GM12865 (cell line): ENCODE data around the gene RNF182.
A peak's percentile ranks its signal among the peaks of the same experiment; 100 is the strongest.

ENCODE experiments used
- DNase-seq: peaks from one replicate; pipeline ENCODE4 v3.0.0; 2010; ENCODE audit warnings: low read depth
- H3K4me3 ChIP-seq: 2 replicates; pipeline ENCODE4 v1.5.1; 2011; ENCODE audit warnings: mild to moderate bottlenecking, low read depth, low read length, control low read depth
- TF ChIP-seq, protein P1 (sequence below): IDR thresholded peaks from 2 replicates; pipeline ENCODE4 v1.5.1; 2011; ENCODE audit warnings: low read length, control low read depth, low read depth, inconsistent platforms; ENCODE audit not compliant: insufficient read depth; ENCODE audit errors: missing control alignments

RNF182 gene

GRCh38 chr6:13918686-13919250 is 6.0 kb upstream of the RNF182 start:
- DNase-seq = no peak
- TF ChIP-seq, protein P1, sequence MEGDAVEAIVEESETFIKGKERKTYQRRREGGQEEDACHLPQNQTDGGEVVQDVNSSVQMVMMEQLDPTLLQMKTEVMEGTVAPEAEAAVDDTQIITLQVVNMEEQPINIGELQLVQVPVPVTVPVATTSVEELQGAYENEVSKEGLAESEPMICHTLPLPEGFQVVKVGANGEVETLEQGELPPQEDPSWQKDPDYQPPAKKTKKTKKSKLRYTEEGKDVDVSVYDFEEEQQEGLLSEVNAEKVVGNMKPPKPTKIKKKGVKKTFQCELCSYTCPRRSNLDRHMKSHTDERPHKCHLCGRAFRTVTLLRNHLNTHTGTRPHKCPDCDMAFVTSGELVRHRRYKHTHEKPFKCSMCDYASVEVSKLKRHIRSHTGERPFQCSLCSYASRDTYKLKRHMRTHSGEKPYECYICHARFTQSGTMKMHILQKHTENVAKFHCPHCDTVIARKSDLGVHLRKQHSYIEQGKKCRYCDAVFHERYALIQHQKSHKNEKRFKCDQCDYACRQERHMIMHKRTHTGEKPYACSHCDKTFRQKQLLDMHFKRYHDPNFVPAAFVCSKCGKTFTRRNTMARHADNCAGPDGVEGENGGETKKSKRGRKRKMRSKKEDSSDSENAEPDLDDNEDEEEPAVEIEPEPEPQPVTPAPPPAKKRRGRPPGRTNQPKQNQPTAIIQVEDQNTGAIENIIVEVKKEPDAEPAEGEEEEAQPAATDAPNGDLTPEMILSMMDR = no peak
- H3K4me3 ChIP-seq = no peak overlapping the region

DNA sequence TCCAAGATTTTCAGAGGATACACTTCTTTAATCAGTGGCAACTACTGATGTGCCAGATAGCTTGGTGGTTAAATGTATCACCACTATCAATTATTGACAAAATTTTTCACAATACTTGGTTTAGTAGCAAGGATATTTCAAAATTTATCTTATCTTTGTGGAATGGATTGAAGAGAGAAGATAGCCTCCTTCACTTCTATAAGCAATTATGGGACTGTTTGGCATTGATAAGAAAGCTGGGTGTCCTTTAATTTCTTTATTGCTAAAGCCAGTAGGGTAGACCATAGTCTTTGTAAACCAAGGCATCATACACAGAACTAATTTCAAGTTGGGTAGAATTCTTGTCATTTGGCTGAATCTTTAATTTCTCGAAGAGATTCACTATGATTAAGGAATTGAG is 4.9 kb upstream of the RNF182 start:
- DNase-seq = no peak
- no peak overlapping the region for H3K4me3 ChIP-seq
- TF ChIP-seq, protein P1 = no peak

- no peak for DNase-seq
- H3K4me3 ChIP-seq = no peak overlapping the region
- TF ChIP-seq, protein P1 = no peak
Observed at GRCh38 chr6:13920552-13920951, 4.2 kb upstream of the RNF182 start.

- DNase-seq = no peak
- TF ChIP-seq, protein P1 = no peak
- no peak overlapping the region for H3K4me3 ChIP-seq
Observed at GRCh38 chr6:13922750-13923149, 2.0 kb upstream of the RNF182 start.

DNA sequence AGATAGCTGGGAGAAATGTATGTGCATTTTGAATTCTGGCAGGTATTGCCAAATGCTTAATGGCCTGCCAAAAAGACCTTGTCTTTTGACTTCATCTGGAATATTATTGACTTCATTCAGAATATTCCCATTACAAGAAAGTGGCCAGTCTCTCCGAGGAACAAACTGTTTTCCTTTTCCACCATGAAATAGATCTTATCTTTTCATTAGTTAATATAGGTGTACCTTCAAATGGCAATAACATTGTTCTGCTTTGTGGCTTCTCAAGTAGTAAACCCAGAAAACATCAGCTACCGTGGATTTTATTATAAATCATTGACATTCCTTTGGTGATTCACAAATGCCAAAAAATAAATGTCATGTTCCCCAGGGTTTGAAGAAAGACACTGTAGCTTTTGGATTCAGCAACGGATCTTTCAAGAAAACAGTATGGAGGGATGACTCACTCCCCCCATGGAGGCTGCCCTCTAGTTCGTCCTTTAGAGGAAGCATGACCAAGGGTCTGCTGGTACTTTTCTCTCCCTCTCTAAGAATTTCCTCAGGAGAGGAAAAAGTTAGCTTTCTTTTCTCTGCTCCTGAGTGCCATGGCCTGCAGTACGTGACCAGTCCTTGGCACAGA is 1.1 kb upstream of the RNF182 start:
- H3K4me3 ChIP-seq = no peak overlapping the region
- no peak for DNase-seq

GRCh38 chr6:13924146-13924948 is 405 bp upstream of the RNF182 start:
- DNase-seq = peak; percentile 12
- TF ChIP-seq, protein P1 = no peak
- peak overlapping the region; percentile 8 for H3K4me3 ChIP-seq

More for the DNA sequence above, 1.1 kb upstream of the RNF182 start:
- TF ChIP-seq, protein P1 = no peak
